OCI-LY3 (cell line): ENCODE data around the gene DNAJC2.

Source experiments
- EZH2phosphoT487 ChIP-seq: fragments of 200-600 bp; shearing (Covaris generic); IDR thresholded peaks from 2 replicates; pipeline ENCODE4 v1.6.1; 2018; ENCODE audit warnings: antibody characterized with exemption, mixed run types, low read depth
- TF ChIP-seq, protein P1 (sequence below): fragments of 200-600, 300-600 bp; sonication (generic); IDR thresholded peaks from 2 replicates; pipeline ENCODE4 v1.5.1; 2014; ENCODE audit warnings: antibody characterized with exemption, low read length, low read depth

DNA sequence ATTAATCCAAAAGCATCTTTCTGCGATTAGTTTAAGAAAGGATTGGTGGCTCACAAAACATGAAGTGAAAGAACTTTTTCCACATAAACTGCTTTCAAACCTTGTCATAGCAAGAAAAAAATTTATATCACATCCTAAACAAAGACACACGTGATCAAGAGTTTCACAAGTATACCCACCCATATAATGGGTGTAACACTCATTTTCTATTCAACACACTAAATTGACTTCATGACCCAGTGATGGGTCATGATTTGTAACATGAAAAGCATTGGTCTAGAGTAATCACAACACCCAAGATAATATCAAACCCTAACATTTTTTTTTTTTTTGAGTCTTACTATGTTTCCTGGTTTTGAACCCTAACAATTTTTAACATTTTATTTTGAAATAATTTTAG is 29.7 kb downstream of the DNAJC2 start:
- TF ChIP-seq, protein P1, sequence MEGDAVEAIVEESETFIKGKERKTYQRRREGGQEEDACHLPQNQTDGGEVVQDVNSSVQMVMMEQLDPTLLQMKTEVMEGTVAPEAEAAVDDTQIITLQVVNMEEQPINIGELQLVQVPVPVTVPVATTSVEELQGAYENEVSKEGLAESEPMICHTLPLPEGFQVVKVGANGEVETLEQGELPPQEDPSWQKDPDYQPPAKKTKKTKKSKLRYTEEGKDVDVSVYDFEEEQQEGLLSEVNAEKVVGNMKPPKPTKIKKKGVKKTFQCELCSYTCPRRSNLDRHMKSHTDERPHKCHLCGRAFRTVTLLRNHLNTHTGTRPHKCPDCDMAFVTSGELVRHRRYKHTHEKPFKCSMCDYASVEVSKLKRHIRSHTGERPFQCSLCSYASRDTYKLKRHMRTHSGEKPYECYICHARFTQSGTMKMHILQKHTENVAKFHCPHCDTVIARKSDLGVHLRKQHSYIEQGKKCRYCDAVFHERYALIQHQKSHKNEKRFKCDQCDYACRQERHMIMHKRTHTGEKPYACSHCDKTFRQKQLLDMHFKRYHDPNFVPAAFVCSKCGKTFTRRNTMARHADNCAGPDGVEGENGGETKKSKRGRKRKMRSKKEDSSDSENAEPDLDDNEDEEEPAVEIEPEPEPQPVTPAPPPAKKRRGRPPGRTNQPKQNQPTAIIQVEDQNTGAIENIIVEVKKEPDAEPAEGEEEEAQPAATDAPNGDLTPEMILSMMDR = no peak
- TF ChIP-seq EZH2phosphoT487 = no peak
